HG03095 (cell line): Measurements from ENCODE around the gene AGBL4.

Experiments used
- ATAC-seq: cut with Tn5 transposase; IDR thresholded peaks from one replicate; pipeline ENCODE4 v1.9.1; 2021; ENCODE audit warnings: moderate library complexity; ENCODE audit not compliant: unreplicated experiment

AGBL4 gene

DNA sequence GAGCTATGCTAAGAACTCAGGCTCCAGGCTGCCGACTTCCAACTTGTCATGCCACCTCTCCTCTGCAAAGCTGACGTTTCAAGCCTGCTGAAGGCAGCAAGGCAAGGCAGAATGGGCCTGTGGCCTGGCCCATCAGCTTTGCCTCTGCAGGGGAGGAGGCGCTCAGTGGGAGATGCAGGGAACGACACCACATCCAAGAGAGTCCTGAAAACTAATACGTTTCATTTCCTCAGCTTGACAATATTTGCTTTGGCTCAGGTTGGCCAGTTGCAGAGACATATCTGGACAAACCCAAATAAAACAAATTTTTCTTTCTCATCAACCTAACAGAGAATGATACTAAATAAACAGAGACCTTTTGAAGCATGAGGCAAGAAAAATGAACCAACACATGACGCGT, 1282.4 kb downstream of the AGBL4 start:
- no peak for ATAC-seq

DNA sequence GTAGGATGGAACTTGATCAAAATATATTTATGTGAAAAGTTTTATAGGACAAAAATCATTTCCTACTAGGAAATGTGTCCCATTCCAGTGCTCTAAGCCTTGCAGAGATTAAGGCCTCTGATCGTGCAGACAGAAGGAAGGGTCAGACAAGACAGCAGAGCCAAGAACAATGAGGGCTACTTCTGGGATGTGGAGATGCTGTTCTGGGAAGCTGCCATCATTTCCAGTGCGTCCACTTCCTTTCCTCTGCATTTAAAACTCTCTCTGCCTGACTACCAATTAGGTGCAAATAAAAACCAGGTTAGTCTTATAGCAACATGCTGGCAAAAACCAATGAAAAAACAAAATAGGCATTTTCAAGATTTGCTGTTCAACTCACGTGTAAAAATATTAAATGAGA, 1283.1 kb downstream of the AGBL4 start:
- no peak for ATAC-seq

DNA sequence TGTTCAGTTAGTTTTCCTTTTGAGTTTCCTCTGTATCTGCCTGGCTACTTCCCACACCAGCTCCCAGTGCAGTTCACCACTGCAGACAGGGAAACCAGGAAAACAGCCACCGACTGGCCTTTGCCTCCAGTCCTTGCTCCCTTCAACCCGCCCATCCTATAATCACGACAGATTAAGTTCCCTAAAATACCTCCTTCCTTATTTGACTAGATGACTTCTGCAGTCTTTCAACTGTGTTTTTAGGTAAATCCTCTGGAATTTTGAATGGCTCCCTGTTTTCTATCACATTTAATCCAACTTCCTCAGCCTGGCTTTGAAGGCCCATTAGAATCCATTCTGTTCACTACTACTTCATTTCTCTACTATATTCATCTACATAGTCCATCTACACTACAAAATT, 1284.7 kb downstream of the AGBL4 start:
- no peak for ATAC-seq

- no peak for ATAC-seq
These were observed 1285.4 kb downstream of the AGBL4 start for GRCh38 chr1:48738356-48738755.

DNA sequence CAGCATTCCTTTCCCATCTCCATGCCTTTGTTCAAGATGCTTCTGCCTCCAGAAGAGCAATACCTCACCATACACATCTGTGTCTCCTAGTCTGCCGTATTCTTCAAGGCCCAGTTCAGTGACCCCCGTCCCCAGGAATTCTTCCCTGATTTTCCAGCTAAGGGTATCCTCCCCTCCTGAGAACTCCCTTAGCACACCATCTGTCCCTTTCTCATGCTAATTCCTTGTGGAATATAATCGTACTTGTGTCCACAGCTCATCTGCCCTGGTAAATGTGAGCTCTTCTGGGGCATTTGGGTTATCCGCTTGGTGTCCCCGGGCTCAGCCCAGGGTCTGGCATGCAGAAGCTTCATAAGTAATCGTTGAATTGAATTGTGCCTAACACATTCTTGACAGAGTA, 1288.0 kb downstream of the AGBL4 start:
- no peak for ATAC-seq

DNA sequence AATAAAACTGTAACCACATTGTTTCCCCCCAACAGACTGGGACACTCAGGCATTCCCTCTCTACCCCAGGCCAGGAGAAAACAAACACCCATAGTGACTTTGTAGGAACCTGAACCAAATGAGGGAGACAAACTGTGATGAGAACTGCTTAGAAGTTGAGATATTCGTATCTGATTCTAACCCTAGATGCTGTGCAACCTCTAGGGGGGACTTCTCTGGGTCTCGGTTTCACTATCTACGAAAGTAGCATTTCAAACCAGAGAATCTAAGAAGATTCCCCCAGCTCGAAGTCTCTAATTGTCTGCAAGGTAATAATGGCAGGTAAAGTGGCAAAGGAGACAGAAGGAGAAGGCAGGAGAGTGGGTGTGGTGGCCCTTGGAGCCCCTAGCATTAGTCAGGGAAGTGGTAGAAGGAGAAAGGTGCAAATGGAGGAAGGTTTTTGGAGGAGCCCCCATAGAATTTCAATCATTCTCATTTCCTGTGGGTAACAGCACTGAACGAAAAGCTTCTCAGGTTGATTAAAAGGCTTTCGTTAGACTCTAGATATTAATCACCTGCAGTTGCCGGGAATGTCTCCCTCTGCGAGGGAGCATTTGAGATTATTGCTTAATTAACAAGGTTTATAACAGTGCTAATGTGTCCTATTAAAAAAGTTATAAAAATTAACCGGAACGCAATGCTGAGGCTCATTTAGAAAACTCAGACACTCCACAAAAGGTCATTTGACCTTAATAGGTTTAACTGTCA, 1293.4 kb downstream of the AGBL4 start:
- no peak for ATAC-seq

GRCh38 chr1:48728584-48728983, 1295.2 kb downstream of the AGBL4 start:
- no peak for ATAC-seq

DNA sequence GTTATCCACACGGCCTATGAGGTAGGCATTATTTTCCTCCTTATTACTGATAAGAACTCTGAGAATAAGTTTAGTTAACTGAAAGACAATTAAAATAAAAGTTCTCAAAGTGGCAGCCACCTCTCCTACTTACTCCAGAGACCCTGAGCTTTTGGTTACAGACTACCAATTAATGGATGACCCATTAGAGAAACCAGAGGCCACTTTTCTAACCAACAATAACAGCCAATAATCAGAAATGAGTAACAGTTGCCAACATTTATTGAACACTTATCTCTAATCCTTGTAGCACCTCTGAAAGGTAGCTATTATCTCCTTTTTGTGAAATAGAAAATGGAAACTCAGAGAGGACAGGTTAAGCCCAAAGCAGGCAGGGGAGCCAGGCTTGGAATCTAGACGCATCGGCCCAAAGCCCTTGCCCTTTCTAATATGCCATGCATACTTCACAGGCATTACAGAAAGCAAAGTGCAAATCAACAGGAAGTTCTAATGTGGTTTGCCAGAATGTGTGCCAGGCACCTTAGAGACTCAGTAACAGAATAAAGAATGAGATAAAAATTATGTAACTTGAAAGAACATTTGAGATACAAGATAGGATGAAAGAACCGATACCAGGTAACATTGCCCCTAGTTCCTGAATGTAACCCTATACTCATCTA, 1297.1 kb downstream of the AGBL4 start:
- ATAC-seq = no peak

DNA sequence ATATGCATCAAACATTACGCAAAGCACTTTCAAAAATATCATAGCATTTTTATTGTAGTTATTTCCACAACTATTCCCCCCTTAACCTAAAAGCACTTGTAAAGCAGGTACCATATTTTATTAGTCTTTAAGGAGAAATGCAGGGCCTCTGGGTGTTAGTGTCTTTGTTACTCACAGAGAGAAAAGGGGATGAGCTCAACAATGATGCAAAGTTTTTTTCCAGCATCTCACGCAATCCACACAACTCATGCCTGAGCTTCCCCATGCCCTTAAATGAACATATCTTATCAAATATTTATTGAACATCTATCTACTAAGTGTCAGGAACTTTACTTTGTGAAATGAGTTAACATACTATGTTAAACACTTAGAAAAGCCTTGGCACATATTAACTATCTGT, 1297.6 kb downstream of the AGBL4 start:
- ATAC-seq = no peak

- no peak for ATAC-seq
These were observed 1298.3 kb downstream of the AGBL4 start for GRCh38 chr1:48725341-48726046.

- no peak for ATAC-seq
These were observed 1302.8 kb downstream of the AGBL4 start for GRCh38 chr1:48720929-48721328.

- ATAC-seq = no peak
These were observed 1305.0 kb downstream of the AGBL4 start for GRCh38 chr1:48718705-48719104.

GRCh38 chr1:48718116-48718630, 1305.6 kb downstream of the AGBL4 start:
- ATAC-seq = no peak

GRCh38 chr1:48717082-48717481, 1306.7 kb downstream of the AGBL4 start:
- no peak for ATAC-seq

DNA sequence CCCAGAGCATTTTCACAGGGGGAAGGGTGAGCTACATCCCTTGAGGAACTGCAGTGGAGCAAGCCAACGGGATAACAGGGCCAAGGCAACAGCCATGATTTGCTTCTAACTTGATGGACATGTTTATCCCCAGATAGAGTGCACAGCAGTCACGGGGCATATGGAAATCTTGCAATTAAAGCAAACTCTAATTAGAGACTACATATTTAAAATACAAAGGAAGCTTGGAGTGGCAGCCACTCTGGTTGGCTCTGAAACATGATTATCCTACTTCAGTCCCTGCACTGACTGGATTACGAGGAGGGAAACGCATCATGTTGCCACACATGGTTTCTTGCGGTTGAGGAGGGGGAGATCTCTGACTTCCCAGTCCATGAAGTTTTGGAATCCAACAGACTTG, 1307.8 kb downstream of the AGBL4 start:
- ATAC-seq = no peak

GRCh38 chr1:48710915-48711314, 1312.8 kb downstream of the AGBL4 start:
- no peak for ATAC-seq

DNA sequence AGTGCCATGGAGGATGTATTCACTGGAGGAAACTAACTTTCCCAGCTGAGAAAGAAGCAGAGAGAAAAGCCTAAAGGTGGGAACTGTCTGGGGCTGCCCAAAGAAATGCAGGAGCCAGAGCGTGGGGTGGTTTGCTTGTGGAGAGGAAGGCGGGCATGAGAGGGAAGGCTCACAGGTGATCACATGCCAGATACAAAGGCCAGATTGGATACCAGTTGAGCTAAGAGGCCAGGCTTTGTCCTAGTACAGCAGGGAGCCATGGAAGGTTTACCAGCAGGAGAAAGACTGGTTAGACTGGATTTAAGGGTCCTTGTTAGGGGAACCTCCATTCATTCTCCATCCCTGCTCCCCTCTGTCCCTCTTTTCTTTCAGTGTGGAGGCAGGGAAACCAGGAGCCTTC, 1313.4 kb downstream of the AGBL4 start:
- ATAC-seq = no peak

DNA sequence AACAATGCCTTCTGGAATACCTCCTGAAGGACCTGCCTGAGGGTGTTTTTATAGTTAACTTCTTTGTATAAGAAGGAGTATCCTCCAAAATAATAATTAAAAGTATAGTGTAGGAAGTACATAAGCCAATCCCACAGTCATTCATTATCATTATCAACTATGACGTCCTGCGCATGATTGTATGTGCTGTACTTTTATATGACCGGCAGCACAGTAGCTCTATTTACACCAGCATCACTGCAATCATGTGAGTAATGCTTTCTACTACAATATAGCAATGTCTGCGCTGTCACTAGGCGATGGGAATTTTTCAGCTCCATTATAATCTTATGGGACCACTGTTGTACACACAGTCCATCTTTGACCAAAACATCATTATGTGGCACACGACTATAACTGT, 1319.0 kb downstream of the AGBL4 start:
- no peak for ATAC-seq

- ATAC-seq = no peak
These were observed 1322.3 kb downstream of the AGBL4 start for GRCh38 chr1:48701445-48701844.

GRCh38 chr1:48697066-48697707, 1326.6 kb downstream of the AGBL4 start:
- ATAC-seq = peak; percentile 61

- ATAC-seq = no peak
These were observed 1328.6 kb downstream of the AGBL4 start for GRCh38 chr1:48695161-48695560.
